H9 (cell line): ENCODE measurements around the gene RGS6. TPM values are rescaled to one million over a fixed set of nuclear protein-coding genes. Genes with fewer than 3 reads are reported as not detected.

ENCODE experiments used
- DNase-seq: peaks from one replicate; pipeline ENCODE4 v3.0.0-alpha.2; 2017
- H2AFZ ChIP-seq: one replicate; pipeline ENCODE4 v1.6.1; 2013; ENCODE audit warnings: mild to moderate bottlenecking, low read length, control low read depth, moderate library complexity
- H2AK5ac ChIP-seq: 2 replicates; pipeline ENCODE4 v1.6.1; 2013; ENCODE audit warnings: low read length, control low read depth, mixed read lengths; ENCODE audit not compliant: insufficient read length
- H2BK120ac ChIP-seq: one replicate; pipeline ENCODE4 v1.6.1; 2013; ENCODE audit warnings: low read depth, mild to moderate bottlenecking, low read length, control low read depth, inconsistent platforms; ENCODE audit not compliant: poor library complexity, severe bottlenecking
- H2BK12ac ChIP-seq: 2 replicates; pipeline ENCODE4 v1.6.1; 2013; ENCODE audit warnings: low read length, control low read depth, mixed read lengths, low read depth; ENCODE audit not compliant: insufficient read length
- H2BK15ac ChIP-seq: 2 replicates; pipeline ENCODE4 v1.6.1; 2013; ENCODE audit warnings: low read depth, low read length, control low read depth
- H2BK20ac ChIP-seq: one replicate; pipeline ENCODE4 v1.6.1; 2013; ENCODE audit warnings: low read depth, mild to moderate bottlenecking, low read length, control low read depth, inconsistent platforms; ENCODE audit not compliant: poor library complexity, severe bottlenecking
- H2BK5ac ChIP-seq: 2 replicates; pipeline ENCODE4 v1.6.1; 2013; ENCODE audit warnings: low read length, control low read depth, mixed read lengths; ENCODE audit not compliant: insufficient read length
- H3K14ac ChIP-seq: 2 replicates; pipeline ENCODE4 v1.6.1; 2013; ENCODE audit warnings: low read length, control low read depth; ENCODE audit not compliant: insufficient read depth
- H3K18ac ChIP-seq: 2 replicates; pipeline ENCODE4 v1.6.1; 2013; ENCODE audit warnings: low read depth, mild to moderate bottlenecking, mixed read lengths, low read length, control low read depth; ENCODE audit not compliant: insufficient read length
- H3K23ac ChIP-seq: 2 replicates; pipeline ENCODE4 v1.6.1; 2013; ENCODE audit warnings: low read length, control low read depth, mixed read lengths, low read depth; ENCODE audit not compliant: insufficient read length
- H3K23me2 ChIP-seq: 2 replicates; pipeline ENCODE4 v1.6.1; 2013; ENCODE audit warnings: low read depth, mild to moderate bottlenecking, mixed read lengths, low read length, control low read depth; ENCODE audit not compliant: insufficient read length, poor library complexity, severe bottlenecking
- H3K27ac ChIP-seq: 2 replicates; pipeline ENCODE4 v1.5.1; 2013; ENCODE audit warnings: low read length, control low read depth, mixed read lengths, low read depth; ENCODE audit not compliant: insufficient read length
- H3K27me3 ChIP-seq: 2 replicates; pipeline ENCODE4 v1.6.1; 2013; ENCODE audit warnings: low read length, control low read depth, inconsistent platforms; ENCODE audit not compliant: insufficient read depth
- H3K4ac ChIP-seq: 2 replicates; pipeline ENCODE4 v1.6.1; 2013; ENCODE audit warnings: low read depth, mild to moderate bottlenecking, control low read depth, inconsistent platforms, low read length, moderate library complexity
- H3K4me1 ChIP-seq: 2 replicates; pipeline ENCODE4 v1.6.1; 2013; ENCODE audit warnings: low read length, control low read depth, inconsistent platforms; ENCODE audit not compliant: insufficient read depth
- H3K4me2 ChIP-seq: 2 replicates; pipeline ENCODE4 v1.6.1; 2013; ENCODE audit warnings: low read length, control low read depth, mixed read lengths; ENCODE audit not compliant: insufficient read length, insufficient read depth
- H3K56ac ChIP-seq: 2 replicates; pipeline ENCODE4 v1.6.1; 2013; ENCODE audit warnings: low read depth, mild to moderate bottlenecking, mixed read lengths, low read length, control low read depth; ENCODE audit not compliant: insufficient read length
- H3K79me1 ChIP-seq: 2 replicates; pipeline ENCODE4 v1.6.1; 2013; ENCODE audit warnings: low read depth, mild to moderate bottlenecking, moderate library complexity, low read length, control low read depth, inconsistent platforms; ENCODE audit not compliant: insufficient read depth, poor library complexity, severe bottlenecking
- H3K79me2 ChIP-seq: 2 replicates; pipeline ENCODE4 v1.6.1; 2013; ENCODE audit warnings: low read length, control low read depth, inconsistent platforms; ENCODE audit not compliant: insufficient read depth
- H3K9ac ChIP-seq: 2 replicates; pipeline ENCODE4 v1.6.1; 2013; ENCODE audit warnings: low read length, control low read depth, mixed read lengths; ENCODE audit not compliant: insufficient read length; ENCODE audit errors: extremely low read depth
- H3K9me3 ChIP-seq: one replicate; pipeline ENCODE4 v1.6.1; 2013; ENCODE audit warnings: low read depth, low read length, inconsistent platforms; ENCODE audit not compliant: control insufficient read depth
- H3T11ph ChIP-seq: one replicate; pipeline ENCODE4 v1.6.1; 2013; ENCODE audit warnings: mild to moderate bottlenecking, low read length, control low read depth, inconsistent platforms
- H4K20me1 ChIP-seq: one replicate; pipeline ENCODE4 v1.6.1; 2013; ENCODE audit not compliant: control insufficient read depth, insufficient read length, insufficient read depth
- H4K5ac ChIP-seq: 2 replicates; pipeline ENCODE4 v1.6.1; 2013; ENCODE audit warnings: low read depth, mild to moderate bottlenecking, mixed read lengths, low read length, control low read depth; ENCODE audit not compliant: insufficient read length
- H4K8ac ChIP-seq: replicated peaks from 2 replicates; pipeline ENCODE4 v1.6.1; 2013; ENCODE audit warnings: low read length, control low read depth, mixed read lengths, low read depth; ENCODE audit not compliant: insufficient read length
- H4K91ac ChIP-seq: 2 replicates; pipeline ENCODE4 v1.6.1; 2013; ENCODE audit warnings: low read depth, mild to moderate bottlenecking, moderate library complexity, mixed read lengths, low read length, control low read depth; ENCODE audit not compliant: insufficient read length
- H3K27ac Mint-ChIP-seq, 3 experiments: 2 replicates in 2 of 3; 3 replicates in 1 of 3; pipeline ENCODE4 v1.8.0; 2020 to 2021; ENCODE audit warnings: mixed read lengths in 3 of 3, mild to moderate bottlenecking in 1 of 3, moderate library complexity in 1 of 3
- H3K27me3 Mint-ChIP-seq: 2 replicates; pipeline ENCODE4 v1.8.0; 2021; ENCODE audit warnings: low read depth, mild to moderate bottlenecking, moderate library complexity, mixed read lengths
- H3K36me3 Mint-ChIP-seq, 3 experiments: 2 replicates in 2 of 3; 3 replicates in 1 of 3; pipeline ENCODE4 v1.8.0; 2020 to 2021; ENCODE audit warnings: low read depth in 3 of 3, mixed read lengths in 3 of 3; ENCODE audit not compliant: insufficient read depth in 1 of 3
- H3K4me1 Mint-ChIP-seq, 2 experiments: 2 replicates each; pipeline ENCODE4 v1.8.0; 2020; ENCODE audit warnings: mixed read lengths in 2 of 2
- H3K4me3 Mint-ChIP-seq, 2 experiments: 2 replicates in 1 of 2; 3 replicates in 1 of 2; pipeline ENCODE4 v1.8.0; 2020 to 2021; ENCODE audit warnings: mild to moderate bottlenecking in 2 of 2, mixed read lengths in 2 of 2, moderate library complexity in 1 of 2
- H3K9me3 Mint-ChIP-seq, 2 experiments: 2 replicates in 1 of 2; 3 replicates in 1 of 2; pipeline ENCODE4 v1.8.0; 2020; ENCODE audit warnings: mild to moderate bottlenecking in 2 of 2, mixed read lengths in 2 of 2, moderate library complexity in 1 of 2
- WGBS: extraction: QIAGEN DNeasy Blood & Tissue Kit; methylation state at CpG from one replicate; pipeline ENCODE4 v1.1.7; 2013; ENCODE audit warnings: missing lambda C conversion rate, low lambda C conversion rate, mixed read lengths; ENCODE audit not compliant: insufficient read length; ENCODE audit errors: extremely low coverage; 5-methylcytosine and 5-hydroxymethylcytosine counted together
- total RNA-seq: library from RNA; stranded (reverse); gene quantifications from 2 replicates; pipeline ENCODE4 v1.2.1, GENCODE V29; 2021
- TF ChIP-seq, protein P1 (sequence below): fragments of 200-600 bp; sonication (generic); conservative IDR thresholded peaks from 3 replicates; pipeline ENCODE4 v1.8.0; 2021; ENCODE audit warnings: antibody characterized with exemption, mild to moderate bottlenecking

The RGS6 gene
- total RNA-seq, 1 experiment from 2014 or later: 3.0 TPM

DNA sequence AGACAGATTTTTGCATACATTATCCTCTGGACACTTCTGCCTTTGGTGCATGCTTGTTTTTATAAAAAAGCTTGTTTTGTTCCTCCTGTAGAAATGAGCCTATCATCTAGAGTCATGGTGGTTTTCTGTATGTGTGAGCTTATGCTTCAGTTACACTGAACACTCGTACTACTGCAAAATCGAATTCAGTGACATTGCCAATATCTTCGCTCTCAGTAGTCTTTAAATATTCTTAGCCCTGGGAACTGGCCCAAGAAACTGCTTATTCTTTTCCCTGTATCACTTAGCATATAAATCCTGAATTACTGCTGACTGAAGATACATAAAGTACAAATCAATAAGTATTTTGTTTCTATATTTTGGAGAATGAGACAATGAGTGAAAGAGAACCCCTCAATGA is 70.5 kb downstream of the RGS6 start:
- Mint-ChIP-seq H3K27ac (no peak overlapping the region), H3K4me1 (no peaks in the 10 kb centered on the region), H3K27me3 (no peaks in the 10 kb centered on the region), H3K36me3 (peaks cover 0 to 9% (median 6%) of the 10 kb centered on the region in 3 experiments; a peak in 3 of 7 replicates), H3K4me3 (no peak overlapping the region), H3K9me3 (peaks cover 2 to 3% of the 10 kb centered on the region in 2 experiments; a peak in 3 of 5 replicates)
- H2BK12ac ChIP-seq: no peak overlapping the region
- no peak overlapping the region for H2BK15ac ChIP-seq
- no peaks in the 10 kb centered on the region for H4K20me1 ChIP-seq
- no peak overlapping the region for H3K23ac ChIP-seq
- H2BK20ac ChIP-seq: no peak overlapping the region
- H3K79me2 ChIP-seq: no peaks in the 10 kb centered on the region
- H3K27me3 ChIP-seq: no peaks in the 10 kb centered on the region
- H4K91ac ChIP-seq: no peak overlapping the region
- no peak overlapping the region for H2BK120ac ChIP-seq
- no peak overlapping the region for H3K9ac ChIP-seq
- H3K79me1 ChIP-seq: no peaks in the 10 kb centered on the region
- no peak for DNase-seq
- H3K4me1 ChIP-seq: no peaks in the 10 kb centered on the region
- no peak overlapping the region for H3K56ac ChIP-seq
- no peak overlapping the region for H2AFZ ChIP-seq
- H3K27ac ChIP-seq: no peak overlapping the region
- no peak overlapping the region for H2AK5ac ChIP-seq
- H3K9me3 ChIP-seq: no peaks in the 10 kb centered on the region
- H3K23me2 ChIP-seq: no peaks in the 10 kb centered on the region
- H3T11ph ChIP-seq: no peak overlapping the region
- no peak overlapping the region for H4K8ac ChIP-seq
- no peak overlapping the region for H3K18ac ChIP-seq
- TF ChIP-seq, protein P1, sequence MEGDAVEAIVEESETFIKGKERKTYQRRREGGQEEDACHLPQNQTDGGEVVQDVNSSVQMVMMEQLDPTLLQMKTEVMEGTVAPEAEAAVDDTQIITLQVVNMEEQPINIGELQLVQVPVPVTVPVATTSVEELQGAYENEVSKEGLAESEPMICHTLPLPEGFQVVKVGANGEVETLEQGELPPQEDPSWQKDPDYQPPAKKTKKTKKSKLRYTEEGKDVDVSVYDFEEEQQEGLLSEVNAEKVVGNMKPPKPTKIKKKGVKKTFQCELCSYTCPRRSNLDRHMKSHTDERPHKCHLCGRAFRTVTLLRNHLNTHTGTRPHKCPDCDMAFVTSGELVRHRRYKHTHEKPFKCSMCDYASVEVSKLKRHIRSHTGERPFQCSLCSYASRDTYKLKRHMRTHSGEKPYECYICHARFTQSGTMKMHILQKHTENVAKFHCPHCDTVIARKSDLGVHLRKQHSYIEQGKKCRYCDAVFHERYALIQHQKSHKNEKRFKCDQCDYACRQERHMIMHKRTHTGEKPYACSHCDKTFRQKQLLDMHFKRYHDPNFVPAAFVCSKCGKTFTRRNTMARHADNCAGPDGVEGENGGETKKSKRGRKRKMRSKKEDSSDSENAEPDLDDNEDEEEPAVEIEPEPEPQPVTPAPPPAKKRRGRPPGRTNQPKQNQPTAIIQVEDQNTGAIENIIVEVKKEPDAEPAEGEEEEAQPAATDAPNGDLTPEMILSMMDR: no peak
- no peak overlapping the region for H3K4me2 ChIP-seq
- no peak overlapping the region for H4K5ac ChIP-seq
- no peak overlapping the region for H3K4ac ChIP-seq
- no CpG with 5 or more reads among the region's 3 CpGs for WGBS
- H3K14ac ChIP-seq: no peak overlapping the region
- no peak overlapping the region for H2BK5ac ChIP-seq
